ENCODE measurements around the gene METTL25B. TPM values are rescaled to one million over a fixed set of nuclear protein-coding genes. Genes with fewer than 3 reads are reported as not detected.

Gene METTL25B
- total and polyA plus RNA-seq, 2 donors (not counting 3 experiments of a cell fraction or from before 2014, with no cell fraction given): 12.8 to 15.0 TPM

DNA sequence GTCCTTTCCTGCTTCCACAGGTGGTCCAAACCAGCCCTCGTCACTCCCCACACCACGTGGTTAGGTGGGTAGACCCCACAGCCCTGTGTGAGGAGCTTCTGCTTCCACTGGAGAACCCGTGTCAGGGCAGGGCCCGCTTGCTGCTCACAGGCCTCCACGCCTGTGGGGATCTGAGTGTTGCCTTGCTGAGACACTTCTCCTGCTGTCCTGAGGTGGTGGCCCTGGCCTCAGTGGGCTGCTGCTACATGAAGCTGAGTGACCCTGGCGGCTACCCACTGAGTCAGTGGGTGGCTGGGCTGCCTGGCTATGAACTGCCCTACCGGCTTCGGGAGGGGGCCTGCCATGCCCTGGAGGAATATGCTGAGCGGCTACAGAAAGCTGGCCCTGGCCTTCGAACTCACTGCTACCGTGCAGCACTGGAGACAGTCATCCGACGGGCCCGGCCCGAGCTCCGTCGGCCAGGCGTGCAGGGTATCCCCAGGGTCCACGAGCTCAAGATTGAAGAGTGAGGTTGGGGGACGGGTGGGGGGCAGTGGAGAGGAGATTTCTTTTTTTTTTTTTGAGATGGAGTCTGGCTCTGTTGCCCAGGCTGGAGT, 5.8 kb downstream of the METTL25B start:
- no peak overlapping the region for H3K27ac ChIP-seq (ENCODE audit: insufficient read depth, low read depth, low read length)
- H3K4me3 ChIP-seq (replicated peaks in 1 of 3; ENCODE audit: insufficient read depth in 1 of 3, low read depth in 1 of 3, low read length in 3 of 3): no peak overlapping the region
- intact Hi-C loops (cut with micrococcal nuclease): no loop called here
- TF ChIP-seq FOS (IDR thresholded peaks at IDR 0.05; ENCODE audit: borderline replicate concordance, insufficient read depth, low read length) (no peak), MYC (IDR thresholded peaks at IDR 0.05; ENCODE audit: low read depth, low read length) (no peak), GATA2 (IDR thresholded peaks at IDR 0.05; ENCODE audit: insufficient read depth, insufficient read length, low read depth, low read length) (no peak), JUN (IDR thresholded peaks at IDR 0.05; ENCODE audit: borderline replicate concordance, insufficient read depth, insufficient read length, low read depth) (no peak), MAX (IDR thresholded peaks at IDR 0.05; ENCODE audit: insufficient read depth, insufficient read length) (no peak), EZH2 (IDR thresholded peaks at IDR 0.05; ENCODE audit: borderline replicate concordance, low read depth, low read length, severe bottlenecking) (no peak), POLR2AphosphoS5 (IDR thresholded peaks at IDR 0.05; ENCODE audit: insufficient read depth, low read depth, low read length) (no peak), POLR2A (IDR thresholded peaks at IDR 0.05; ENCODE audit: low read depth, low read length) (no peak)
- TF ChIP-seq, protein P1, sequence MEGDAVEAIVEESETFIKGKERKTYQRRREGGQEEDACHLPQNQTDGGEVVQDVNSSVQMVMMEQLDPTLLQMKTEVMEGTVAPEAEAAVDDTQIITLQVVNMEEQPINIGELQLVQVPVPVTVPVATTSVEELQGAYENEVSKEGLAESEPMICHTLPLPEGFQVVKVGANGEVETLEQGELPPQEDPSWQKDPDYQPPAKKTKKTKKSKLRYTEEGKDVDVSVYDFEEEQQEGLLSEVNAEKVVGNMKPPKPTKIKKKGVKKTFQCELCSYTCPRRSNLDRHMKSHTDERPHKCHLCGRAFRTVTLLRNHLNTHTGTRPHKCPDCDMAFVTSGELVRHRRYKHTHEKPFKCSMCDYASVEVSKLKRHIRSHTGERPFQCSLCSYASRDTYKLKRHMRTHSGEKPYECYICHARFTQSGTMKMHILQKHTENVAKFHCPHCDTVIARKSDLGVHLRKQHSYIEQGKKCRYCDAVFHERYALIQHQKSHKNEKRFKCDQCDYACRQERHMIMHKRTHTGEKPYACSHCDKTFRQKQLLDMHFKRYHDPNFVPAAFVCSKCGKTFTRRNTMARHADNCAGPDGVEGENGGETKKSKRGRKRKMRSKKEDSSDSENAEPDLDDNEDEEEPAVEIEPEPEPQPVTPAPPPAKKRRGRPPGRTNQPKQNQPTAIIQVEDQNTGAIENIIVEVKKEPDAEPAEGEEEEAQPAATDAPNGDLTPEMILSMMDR (IDR thresholded peaks at IDR 0.05; ENCODE audit: extremely low read depth in 1 of 2, insufficient read depth in 1 of 2, low read depth in 1 of 2, low read length in 2 of 2): no peak
- no peak overlapping the region for H3K4me2 ChIP-seq (ENCODE audit: insufficient read depth, low read length)
- dilution Hi-C loops (cut with MboI; ENCODE audit: extremely low pct_ligation_motif_present, low sequenced_read_pairs): no loop called here
- no peaks in the 10 kb centered on the region for H4K20me1 ChIP-seq (replicated peaks; ENCODE audit: control insufficient read depth, extremely low read depth, insufficient read depth, low read length)
- ChIA-PET POLR2A (interaction anchor here (0.6 kb wide), 1 partner anchor 17 kb away, joined by 8 read pairs; no protein-coding TSS in a partner anchor), CTCF (interaction anchor here (0.8 to 1.4 kb wide), 3 partner anchors 12 to 44 kb away, joined by 3 read pairs; no protein-coding TSS in a partner anchor)
- H3K4me1 ChIP-seq (ENCODE audit: control insufficient read depth, extremely low read depth, insufficient read depth, low read length): peaks cover 3% of the 10 kb centered on the region
- no peak overlapping the region for H2AFZ ChIP-seq (ENCODE audit: low read depth, low read length)
- no peak for DNase-seq (ENCODE audit: low read depth, low spot score)
- no peaks in the 10 kb centered on the region for H3K79me2 ChIP-seq (ENCODE audit: control insufficient read depth, insufficient read depth, low read length)
- H3K9me1 ChIP-seq (replicated peaks; ENCODE audit: control insufficient read depth, extremely low read depth, insufficient read depth, low read length): no peaks in the 10 kb centered on the region
- no peaks in the 10 kb centered on the region for H3K9me3 ChIP-seq (replicated peaks; ENCODE audit: control insufficient read depth, insufficient read depth, low read length)
- H3K9ac ChIP-seq (replicated peaks; ENCODE audit: extremely low read depth, insufficient read depth, low read length): no peak overlapping the region
- FAIRE-seq: no peak
- H3K36me3 ChIP-seq (ENCODE audit: control insufficient read depth in 2 of 2, extremely low read depth in 1 of 2, insufficient read depth in 2 of 2, low read length in 2 of 2): peaks cover 0 to 12% of the 10 kb centered on the region in 2 experiments
- no peaks in the 10 kb centered on the region for H3K27me3 ChIP-seq (ENCODE audit: control insufficient read depth in 2 of 2, insufficient read depth in 2 of 2, low read length in 2 of 2)
- BruUV-seq (replicated peaks): no TSS peak

All from endothelial cell of umbilical vein (primary cell).